LNCaP clone FGC (cell line): ENCODE results near the gene RPL13.

Experiments
- DNase-seq: peaks from one replicate; pipeline ENCODE4 v3.0.0-alpha.2; 2011; ENCODE audit warnings: low read depth
- H3K4me3 ChIP-seq: 2 replicates; pipeline ENCODE4 v1.5.1; 2011; ENCODE audit warnings: mild to moderate bottlenecking, low read depth, low read length, control low read depth
- TF ChIP-seq, protein P1 (sequence below): IDR thresholded peaks from 2 replicates; pipeline ENCODE4 v1.5.1; 2012; ENCODE audit warnings: mild to moderate bottlenecking; ENCODE audit not compliant: control insufficient read depth, insufficient read depth; ENCODE audit errors: extremely low read depth

RPL13 gene

GRCh38 chr16:89523680-89524344, 36.7 kb upstream of the RPL13 start:
- no peak for DNase-seq
- no peak overlapping the region for H3K4me3 ChIP-seq
- TF ChIP-seq, protein P1, sequence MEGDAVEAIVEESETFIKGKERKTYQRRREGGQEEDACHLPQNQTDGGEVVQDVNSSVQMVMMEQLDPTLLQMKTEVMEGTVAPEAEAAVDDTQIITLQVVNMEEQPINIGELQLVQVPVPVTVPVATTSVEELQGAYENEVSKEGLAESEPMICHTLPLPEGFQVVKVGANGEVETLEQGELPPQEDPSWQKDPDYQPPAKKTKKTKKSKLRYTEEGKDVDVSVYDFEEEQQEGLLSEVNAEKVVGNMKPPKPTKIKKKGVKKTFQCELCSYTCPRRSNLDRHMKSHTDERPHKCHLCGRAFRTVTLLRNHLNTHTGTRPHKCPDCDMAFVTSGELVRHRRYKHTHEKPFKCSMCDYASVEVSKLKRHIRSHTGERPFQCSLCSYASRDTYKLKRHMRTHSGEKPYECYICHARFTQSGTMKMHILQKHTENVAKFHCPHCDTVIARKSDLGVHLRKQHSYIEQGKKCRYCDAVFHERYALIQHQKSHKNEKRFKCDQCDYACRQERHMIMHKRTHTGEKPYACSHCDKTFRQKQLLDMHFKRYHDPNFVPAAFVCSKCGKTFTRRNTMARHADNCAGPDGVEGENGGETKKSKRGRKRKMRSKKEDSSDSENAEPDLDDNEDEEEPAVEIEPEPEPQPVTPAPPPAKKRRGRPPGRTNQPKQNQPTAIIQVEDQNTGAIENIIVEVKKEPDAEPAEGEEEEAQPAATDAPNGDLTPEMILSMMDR: no peak

DNA sequence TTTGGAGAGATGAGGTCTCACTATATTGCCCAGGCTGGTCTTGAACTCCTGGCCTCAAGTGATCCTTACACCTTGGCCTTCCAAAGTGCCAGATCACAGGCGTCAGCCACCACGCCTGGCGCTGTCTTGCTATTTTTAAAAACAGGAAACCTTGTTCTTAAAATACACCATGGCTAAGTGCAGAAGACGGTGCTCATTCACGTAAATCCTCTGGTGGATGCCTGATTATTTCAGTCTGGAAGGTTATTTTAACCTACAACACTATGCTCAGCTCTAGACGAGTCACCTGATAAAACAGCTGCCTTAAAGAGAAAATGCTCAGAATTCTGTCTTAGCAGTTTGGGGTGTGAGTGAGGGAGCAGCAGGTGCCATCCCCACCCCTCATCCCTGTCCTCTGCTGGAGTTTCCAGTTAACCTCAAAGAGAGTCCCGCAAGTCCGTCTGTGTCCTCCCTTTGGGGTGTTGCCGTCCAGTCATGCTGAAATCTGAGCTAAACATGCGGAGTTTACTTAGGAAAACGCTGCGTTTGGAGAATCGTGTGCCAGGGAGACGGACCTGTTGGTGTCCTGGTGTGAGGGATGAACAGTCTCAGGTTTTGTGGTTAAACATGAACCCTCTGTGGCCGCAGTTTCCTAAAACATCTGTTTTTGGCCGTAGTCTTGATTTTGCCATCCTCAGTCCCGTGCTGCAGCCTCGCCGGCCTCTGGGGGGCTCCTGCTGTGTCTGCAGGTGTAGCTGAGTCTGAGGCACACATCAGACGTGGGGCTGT, 35.2 kb upstream of the RPL13 start:
- no peak overlapping the region for H3K4me3 ChIP-seq
- TF ChIP-seq, protein P1: no peak
- no peak for DNase-seq

- no peak overlapping the region for H3K4me3 ChIP-seq
- DNase-seq: no peak
- TF ChIP-seq, protein P1: no peak
Measured at GRCh38 chr16:89529097-89529496, 31.4 kb upstream of the RPL13 start.

DNA sequence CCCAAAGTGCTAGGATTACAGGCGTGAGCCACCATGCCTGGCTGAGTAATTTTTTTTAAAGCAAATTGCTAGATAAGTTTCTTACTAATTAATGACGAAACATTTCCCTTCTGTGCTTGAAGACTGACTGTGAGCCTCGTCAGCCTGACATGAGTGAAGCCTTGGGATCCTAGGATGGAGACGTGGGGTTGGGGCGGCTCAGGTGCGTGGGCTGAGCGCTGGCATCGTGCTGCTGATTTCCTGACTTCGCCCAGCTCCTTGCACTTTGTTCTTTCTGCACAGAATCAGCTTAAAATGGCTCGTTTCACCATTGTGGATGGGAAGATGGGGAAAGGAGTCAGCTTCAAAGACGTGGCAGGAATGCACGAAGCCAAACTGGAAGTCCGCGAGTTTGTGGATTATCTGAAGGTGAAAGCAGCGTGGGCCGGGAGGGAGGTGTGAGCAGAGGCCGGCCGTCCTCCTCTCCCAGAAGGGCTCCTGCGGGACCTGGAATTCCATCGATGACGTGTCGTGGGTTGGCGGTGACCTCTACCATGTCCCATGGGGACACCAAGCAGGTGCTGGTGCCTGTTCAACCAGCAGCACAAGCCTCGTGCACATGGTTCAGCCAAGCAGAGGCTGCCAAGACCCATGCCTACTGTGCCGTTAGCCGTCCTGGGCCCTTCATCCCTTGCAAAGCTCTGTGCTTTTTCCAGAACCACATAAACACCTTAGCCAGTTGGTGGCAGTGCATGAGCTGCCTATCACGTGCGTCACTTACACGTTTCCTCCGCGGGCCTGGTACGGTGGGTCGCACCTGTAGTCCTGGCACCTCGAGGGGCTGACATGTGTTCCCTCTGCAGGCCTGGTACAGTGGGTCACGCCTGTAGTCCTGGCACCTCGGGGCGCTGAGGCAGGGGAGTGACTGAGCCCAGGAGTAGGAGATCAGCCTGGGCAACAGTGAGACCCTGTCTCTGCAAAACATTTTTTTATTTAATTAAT, 29.8 kb upstream of the RPL13 start:
- DNase-seq: no peak
- TF ChIP-seq, protein P1: no peak
- no peak overlapping the region for H3K4me3 ChIP-seq

- DNase-seq: no peak
- TF ChIP-seq, protein P1: no peak
Measured at GRCh38 chr16:89531821-89532526, 28.5 kb upstream of the RPL13 start.

GRCh38 chr16:89534252-89534756, 26.2 kb upstream of the RPL13 start:
- no peak overlapping the region for H3K4me3 ChIP-seq
- TF ChIP-seq, protein P1: no peak
- DNase-seq: no peak

More at GRCh38 chr16:89531821-89532526, 28.5 kb upstream of the RPL13 start:
- no peak overlapping the region for H3K4me3 ChIP-seq
